ENCODE measurements around the gene NCR1. TPM values are rescaled to one million over a fixed set of nuclear protein-coding genes. Genes with fewer than 3 reads are reported as not detected.
"Not testable (repeated sequence)": the region's sequence is repeated elsewhere in the genome, so short reads cannot be mapped to it uniquely, and the experiment has no call there.

Gene NCR1
- total and polyA plus RNA-seq, 7 experiments from 2014 or later: 0.65 to 22.1 (median 1.6) TPM; not detected in 3

- H3K36me3 ChIP-seq (ENCODE audit: control insufficient read depth in 2 of 3, insufficient read depth in 3 of 3, low read length in 3 of 3); POLR2A ChIA-PET; H3K4me1 Mint-ChIP-seq; H3K9me3 ChIP-seq (ENCODE audit: control insufficient read depth in 2 of 3, low read length in 3 of 3); H3K4me3 ChIP-seq (ENCODE audit: low read length); ATAC-seq; CTCF ChIA-PET; H3K36me3 Mint-ChIP-seq; H3K27ac ChIP-seq (ENCODE audit: low read depth, low read length); H3K27ac Mint-ChIP-seq; H3K4me1 ChIP-seq (ENCODE audit: control insufficient read depth in 2 of 2, insufficient read depth in 2 of 2, low read length in 2 of 2); H3K4me3 Mint-ChIP-seq; DNase-seq; H3K27me3 ChIP-seq (ENCODE audit: control insufficient read depth in 2 of 2, insufficient read depth in 2 of 2, low read length in 2 of 2): not testable (repeated sequence)
- intact Hi-C loops (cut with micrococcal nuclease): loop anchor here in 1 of 2 donors (2.0 kb wide), 1 partner anchor 37 kb away; no protein-coding TSS in a partner anchor
- Mint-ChIP-seq H3K9me3 (peaks cover 0 to 10% (median 0%) of the 10 kb centered on the region in 11 donors), H3K27me3 (peaks cover 0 to 28% (median 10%) of the 10 kb centered on the region in 5 donors)
Observed at GRCh38 chr19:54919646-54920563, 14.0 kb downstream of the NCR1 start.

- ChIA-PET POLR2A (no interaction called here), CTCF (no interaction called here)
- Histone ChIP-seq H3K27ac (ENCODE audit: low read depth, low read length) (no peak overlapping the region), H3K9me3 (ENCODE audit: control insufficient read depth in 2 of 3, low read length in 3 of 3) (no peaks in the 10 kb centered on the region), H3K27me3 (ENCODE audit: control insufficient read depth in 2 of 2, insufficient read depth in 2 of 2, low read length in 2 of 2) (no peaks in the 10 kb centered on the region), H3K4me1 (ENCODE audit: control insufficient read depth in 2 of 2, insufficient read depth in 2 of 2, low read length in 2 of 2) (no peaks in the 10 kb centered on the region), H3K36me3 (ENCODE audit: control insufficient read depth in 2 of 3, insufficient read depth in 3 of 3, low read length in 3 of 3) (no peaks in the 10 kb centered on the region), H3K4me3 (ENCODE audit: low read length) (no peak overlapping the region)
- DNase-seq: no peak
- no peak for ATAC-seq
- intact Hi-C loops (cut with micrococcal nuclease): no loop called here
- Mint-ChIP-seq H3K27me3 (peaks cover 0 to 25% (median 13%) of the 10 kb centered on the region in 5 donors), H3K36me3 (peaks cover 0 to 10% (median 4%) of the 10 kb centered on the region in 5 donors), H3K27ac (no peak overlapping the region), H3K4me1 (peaks cover 0 to 9% (median 5%) of the 10 kb centered on the region in 7 donors), H3K4me3 (no peak overlapping the region), H3K9me3 (peaks cover 0 to 18% (median 6%) of the 10 kb centered on the region in 11 donors)
Observed at GRCh38 chr19:54921082-54921481, 15.1 kb downstream of the NCR1 start.

GRCh38 chr19:54923276-54923675 is 17.3 kb downstream of the NCR1 start:
- Mint-ChIP-seq H3K27me3 (peaks cover 0 to 20% (median 13%) of the 10 kb centered on the region in 5 donors), H3K4me3 (peak overlapping the region in 2 of 10 donors; percentile 14 to 26), H3K4me1 (peaks cover 0 to 9% (median 3%) of the 10 kb centered on the region in 7 donors), H3K27ac (peak overlapping the region in 1 of 9 donors; percentile 33), H3K9me3 (peaks cover 2 to 29% (median 19%) of the 10 kb centered on the region in 11 donors), H3K36me3 (peaks cover 0 to 10% (median 4%) of the 10 kb centered on the region in 5 donors)
- ATAC-seq (no peak), DNase-seq (no peak)
- H3K27ac ChIP-seq (ENCODE audit: low read depth, low read length): no peak overlapping the region
- no peaks in the 10 kb centered on the region for H3K36me3 ChIP-seq (ENCODE audit: control insufficient read depth in 2 of 3, insufficient read depth in 3 of 3, low read length in 3 of 3)
- no peak overlapping the region for H3K4me3 ChIP-seq (ENCODE audit: low read length)
- ChIA-PET POLR2A (no interaction called here), CTCF (no interaction called here)
- no peaks in the 10 kb centered on the region for H3K27me3 ChIP-seq (ENCODE audit: control insufficient read depth in 2 of 2, insufficient read depth in 2 of 2, low read length in 2 of 2)
- peaks cover 0 to 10% (median 0%) of the 10 kb centered on the region in 3 experiments for H3K9me3 ChIP-seq (ENCODE audit: control insufficient read depth in 2 of 3, low read length in 3 of 3)
- intact Hi-C loops (cut with micrococcal nuclease): no loop called here
- H3K4me1 ChIP-seq (ENCODE audit: control insufficient read depth in 2 of 2, insufficient read depth in 2 of 2, low read length in 2 of 2): no peaks in the 10 kb centered on the region

GRCh38 chr19:54928299-54928698 is 22.4 kb downstream of the NCR1 start:
- Histone ChIP-seq H3K27me3 (ENCODE audit: control insufficient read depth in 2 of 2, insufficient read depth in 2 of 2, low read length in 2 of 2) (no peaks in the 10 kb centered on the region), H3K9me3 (ENCODE audit: control insufficient read depth in 2 of 3, low read length in 3 of 3) (peaks cover 0 to 19% (median 0%) of the 10 kb centered on the region in 3 experiments), H3K27ac (ENCODE audit: low read depth, low read length) (no peak overlapping the region), H3K4me3 (ENCODE audit: low read length) (no peak overlapping the region), H3K4me1 (ENCODE audit: control insufficient read depth in 2 of 2, insufficient read depth in 2 of 2, low read length in 2 of 2) (no peaks in the 10 kb centered on the region), H3K36me3 (ENCODE audit: control insufficient read depth in 2 of 3, insufficient read depth in 3 of 3, low read length in 3 of 3) (no peaks in the 10 kb centered on the region)
- peaks cover 0 to 16% (median 7%) of the 10 kb centered on the region in 5 donors for H3K36me3 Mint-ChIP-seq
- ChIA-PET CTCF (no interaction called here), POLR2A (no interaction called here)
- DNase-seq: no peak
- peaks cover 3 to 48% (median 32%) of the 10 kb centered on the region in 11 donors for H3K9me3 Mint-ChIP-seq
- peaks cover 0 to 12% (median 3%) of the 10 kb centered on the region in 5 donors for H3K27me3 Mint-ChIP-seq
- intact Hi-C loops (cut with micrococcal nuclease): no loop called here
- no peak overlapping the region for H3K27ac Mint-ChIP-seq
- H3K4me1 Mint-ChIP-seq: peaks cover 0 to 3% (median 0%) of the 10 kb centered on the region in 7 donors
- ATAC-seq: no peak
- no peak overlapping the region for H3K4me3 Mint-ChIP-seq

GRCh38 chr19:54937926-54938325 is 32.0 kb downstream of the NCR1 start:
- no peak for DNase-seq
- H3K27me3 ChIP-seq (ENCODE audit: control insufficient read depth in 2 of 2, insufficient read depth in 2 of 2, low read length in 2 of 2): no peaks in the 10 kb centered on the region
- intact Hi-C loops (cut with micrococcal nuclease): no loop called here
- H3K4me3 Mint-ChIP-seq: peak overlapping the region in 1 of 10 donors; percentile 73
- H3K27ac Mint-ChIP-seq: peak overlapping the region in 1 of 9 donors; percentile 58
- peaks cover 0 to 14% (median 10%) of the 10 kb centered on the region in 5 donors for H3K27me3 Mint-ChIP-seq
- no peaks in the 10 kb centered on the region for H3K36me3 ChIP-seq (ENCODE audit: control insufficient read depth in 2 of 3, insufficient read depth in 3 of 3, low read length in 3 of 3)
- H3K36me3 Mint-ChIP-seq: no peaks in the 10 kb centered on the region
- H3K4me1 ChIP-seq (ENCODE audit: control insufficient read depth in 2 of 2, insufficient read depth in 2 of 2, low read length in 2 of 2): no peaks in the 10 kb centered on the region
- no peak overlapping the region for H3K4me3 ChIP-seq (ENCODE audit: low read length)
- no peak overlapping the region for H3K27ac ChIP-seq (ENCODE audit: low read depth, low read length)
- ATAC-seq: peak; percentile 41
- H3K9me3 Mint-ChIP-seq: peaks cover 0 to 5% (median 0%) of the 10 kb centered on the region in 11 donors
- peaks cover 0 to 7% (median 4%) of the 10 kb centered on the region in 7 donors for H3K4me1 Mint-ChIP-seq
- no peaks in the 10 kb centered on the region for H3K9me3 ChIP-seq (ENCODE audit: control insufficient read depth in 2 of 3, low read length in 3 of 3)
- ChIA-PET CTCF (no interaction called here), POLR2A (no interaction called here)

- Mint-ChIP-seq H3K36me3 (no peaks in the 10 kb centered on the region), H3K4me1 (peaks cover 0 to 7% (median 3%) of the 10 kb centered on the region in 7 donors), H3K9me3 (peaks cover 0 to 4% (median 0%) of the 10 kb centered on the region in 11 donors), H3K27me3 (peaks cover 0 to 11% (median 9%) of the 10 kb centered on the region in 5 donors), H3K27ac (no peak overlapping the region), H3K4me3 (no peak overlapping the region)
- Histone ChIP-seq H3K27me3 (ENCODE audit: control insufficient read depth in 2 of 2, insufficient read depth in 2 of 2, low read length in 2 of 2) (no peaks in the 10 kb centered on the region), H3K9me3 (ENCODE audit: control insufficient read depth in 2 of 3, low read length in 3 of 3) (no peaks in the 10 kb centered on the region), H3K4me3 (ENCODE audit: low read length) (no peak overlapping the region), H3K4me1 (ENCODE audit: control insufficient read depth in 2 of 2, insufficient read depth in 2 of 2, low read length in 2 of 2) (no peaks in the 10 kb centered on the region), H3K36me3 (ENCODE audit: control insufficient read depth in 2 of 3, insufficient read depth in 3 of 3, low read length in 3 of 3) (no peaks in the 10 kb centered on the region), H3K27ac (ENCODE audit: low read depth, low read length) (no peak overlapping the region)
- CTCF ChIA-PET: no interaction called here
- DNase-seq (no peak), ATAC-seq (no peak)
- POLR2A ChIA-PET: no interaction called here
- intact Hi-C loops (cut with micrococcal nuclease): no loop called here
Observed at GRCh38 chr19:54938906-54939305, 33.0 kb downstream of the NCR1 start.

Measured in naive thymus-derived CD4-positive, alpha-beta T cell (primary cell).